ENCODE results near the gene IL5.

DNA sequence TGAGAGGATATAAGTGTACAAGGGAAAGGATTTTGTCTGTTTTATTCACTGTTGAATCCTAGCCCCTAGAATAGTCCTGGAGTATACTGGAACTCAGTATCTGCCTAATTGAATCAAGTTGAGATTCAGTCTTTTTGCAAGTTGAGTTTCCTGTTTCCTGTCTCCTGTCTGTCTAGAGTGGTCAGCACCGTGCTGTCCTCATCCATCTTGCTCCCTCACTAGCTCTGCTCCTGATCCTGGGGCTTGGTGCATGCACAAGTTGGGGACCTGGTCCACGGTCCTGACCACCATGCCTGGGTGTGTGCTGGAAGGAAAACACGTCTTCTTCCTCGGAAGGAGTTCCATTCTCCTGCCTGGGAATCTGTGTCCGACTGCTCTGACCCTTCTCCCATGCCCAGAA lies 3.2 kb downstream of the IL5 start:
- TF ChIP-seq, protein P1, sequence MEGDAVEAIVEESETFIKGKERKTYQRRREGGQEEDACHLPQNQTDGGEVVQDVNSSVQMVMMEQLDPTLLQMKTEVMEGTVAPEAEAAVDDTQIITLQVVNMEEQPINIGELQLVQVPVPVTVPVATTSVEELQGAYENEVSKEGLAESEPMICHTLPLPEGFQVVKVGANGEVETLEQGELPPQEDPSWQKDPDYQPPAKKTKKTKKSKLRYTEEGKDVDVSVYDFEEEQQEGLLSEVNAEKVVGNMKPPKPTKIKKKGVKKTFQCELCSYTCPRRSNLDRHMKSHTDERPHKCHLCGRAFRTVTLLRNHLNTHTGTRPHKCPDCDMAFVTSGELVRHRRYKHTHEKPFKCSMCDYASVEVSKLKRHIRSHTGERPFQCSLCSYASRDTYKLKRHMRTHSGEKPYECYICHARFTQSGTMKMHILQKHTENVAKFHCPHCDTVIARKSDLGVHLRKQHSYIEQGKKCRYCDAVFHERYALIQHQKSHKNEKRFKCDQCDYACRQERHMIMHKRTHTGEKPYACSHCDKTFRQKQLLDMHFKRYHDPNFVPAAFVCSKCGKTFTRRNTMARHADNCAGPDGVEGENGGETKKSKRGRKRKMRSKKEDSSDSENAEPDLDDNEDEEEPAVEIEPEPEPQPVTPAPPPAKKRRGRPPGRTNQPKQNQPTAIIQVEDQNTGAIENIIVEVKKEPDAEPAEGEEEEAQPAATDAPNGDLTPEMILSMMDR (IDR thresholded peaks at IDR 0.05) = no peak
- no peak for TF ChIP-seq EZH2 (IDR thresholded peaks at IDR 0.05; ENCODE audit: borderline replicate concordance, insufficient read depth, low read depth, low read length, poor library complexity, severe bottlenecking)

Data from B cell (primary cell).